Psoas muscle (tissue), 8 donors: ENCODE data around the gene OR52E8. TPM values are rescaled to one million over a fixed set of nuclear protein-coding genes. Genes with fewer than 3 reads are reported as not detected.

ENCODE experiments used
- ATAC-seq, 4 donors: fragments of 200-7000 bp; cut with Tn5 transposase; one replicate each; pipeline ENCODE4 v1.9.1; 2020; ENCODE audit warnings: moderate library complexity in 3 of 4, mild to moderate bottlenecking in 2 of 4
- DNase-seq, 2 donors: peaks; one replicate each; pipeline ENCODE4 v3.0.0-alpha.2; 2020
- H3K27ac ChIP-seq: fragments of 200-600 bp; one replicate; pipeline ENCODE4 v1.8.0; 2022
- H3K27me3 ChIP-seq, 3 donors: fragments of 200-600 bp in 1 of 3; one replicate each; pipeline versions ENCODE4 v1.6.1 to v1.8.0; 2013 to 2022; ENCODE audit warnings: low read length in 2 of 3, mild to moderate bottlenecking in 2 of 3, moderate library complexity in 1 of 3; ENCODE audit not compliant: insufficient read depth in 3 of 3
- H3K36me3 ChIP-seq, 2 donors: fragments of 200-600 bp in 1 of 2; one replicate each; pipeline versions ENCODE4 v1.6.1 to v1.8.0; 2013 to 2022; ENCODE audit warnings: low read depth in 1 of 2, mild to moderate bottlenecking in 1 of 2, moderate library complexity in 1 of 2; ENCODE audit not compliant: insufficient read depth in 1 of 2
- H3K4me1 ChIP-seq: fragments of 200-600 bp; one replicate; pipeline ENCODE4 v1.8.0; 2022
- H3K4me3 ChIP-seq: fragments of 200-600 bp; one replicate; pipeline ENCODE4 v1.8.0; 2022; ENCODE audit warnings: mild to moderate bottlenecking
- H3K9me3 ChIP-seq: fragments of 200-600 bp; one replicate; pipeline ENCODE4 v1.8.0; 2022
- CTCF ChIP-seq: fragments of 200-600 bp; IDR thresholded peaks from one replicate; pipeline ENCODE4 v1.8.0; 2022; ENCODE audit warnings: antibody characterized with exemption
- WGBS, 3 donors: extraction: QIAGEN DNeasy Blood & Tissue Kit; methylation state at CpG; one replicate each; pipeline versions ENCODE4 v1.1.6 to v1.1.7; 2013; 5-methylcytosine and 5-hydroxymethylcytosine counted together
- intact Hi-C, 2 donors: fragments of 100-400 bp; cut with DNase I; formaldehyde crosslinking; loops; one replicate each; pipeline versions ENCODE4 v1.11.0 to v1.14.2; 2022
- polyA plus RNA-seq, 3 donors: library from polyadenylated mRNA; stranded (reverse); fragments of 200-250 nt; gene quantifications; one replicate each; pipeline ENCODE4 v1.2.3, GENCODE V29; 2013
- total RNA-seq, 4 donors: library from RNA; stranded (reverse); fragmentation: NEBNext Ultra II Directional in 2 of 4; extraction: Animal tissue kit (Norgen Biotek cat#: 25700) in 2 of 4; gene quantifications; one replicate each; pipeline versions ENCODE4 v1.2.1 to v1.2.4, GENCODE V29; 2021 to 2023
- donor health status: healthy with polysubstance abuse.
- donor health status: DM: no; HTN: no; CAD: no; lungs with moderate emphysema.
- donor health status: Bipolar disorder and iron deficiency.
- donor health status: healthy.
- donor health status: DM: yes; HTN: yes; CAD: no.
- donor health status: DM: no; HTN: no; CAD: no.
- donor health status: DM: no; HTN: no; CAD: no.
- donor health status: DM: yes; HTN: yes; CAD: no.

OR52E8 gene
- total and polyA plus RNA-seq, 7 donors: not detected

GRCh38 chr11:5851002-5851401, 6.5 kb downstream of the OR52E8 start:
- intact Hi-C loops: loop anchor here in 1 of 2 donors (10.0 kb wide), 1 partner anchor 1734 kb away; no protein-coding TSS in a partner anchor
- TF ChIP-seq CTCF: no peak
- Histone ChIP-seq H3K27ac (no peak overlapping the region), H3K4me1 (no peaks in the 10 kb centered on the region), H3K36me3 (no peaks in the 10 kb centered on the region), H3K4me3 (no peak overlapping the region), H3K27me3 (no peaks in the 10 kb centered on the region), H3K9me3 (peaks cover 6% of the 10 kb centered on the region)
- ATAC-seq: no peak
- DNase-seq: no peak
- 95 to 98% (median 97%) methylated on average over 1 of the region's 1 CpG for WGBS, 3 donors

- DNase-seq: no peak
- no peaks in the 10 kb centered on the region for H3K36me3 ChIP-seq
- no peak for TF ChIP-seq CTCF
- no peak for ATAC-seq
- H3K27me3 ChIP-seq: no peaks in the 10 kb centered on the region
- no peak overlapping the region for H3K27ac ChIP-seq
- no peaks in the 10 kb centered on the region for H3K4me1 ChIP-seq
- no peak overlapping the region for H3K4me3 ChIP-seq
- H3K9me3 ChIP-seq: no peaks in the 10 kb centered on the region
- intact Hi-C loops: no loop called here
These were observed 9.8 kb downstream of the OR52E8 start for GRCh38 chr11:5847711-5848110.

GRCh38 chr11:5846701-5847100, 10.8 kb downstream of the OR52E8 start:
- intact Hi-C loops: no loop called here
- 41 to 57% (median 55%) methylated on average over 1 of the region's 1 CpG for WGBS, 3 donors
- ATAC-seq (no peak), DNase-seq (no peak)
- Histone ChIP-seq H3K4me1 (no peaks in the 10 kb centered on the region), H3K4me3 (no peak overlapping the region), H3K27me3 (no peaks in the 10 kb centered on the region), H3K27ac (no peak overlapping the region), H3K9me3 (no peaks in the 10 kb centered on the region), H3K36me3 (no peaks in the 10 kb centered on the region)
- TF ChIP-seq CTCF: no peak

- intact Hi-C loops: no loop called here
- WGBS, 3 donors: 32 to 80% (median 63%) methylated on average over 1 of the region's 1 CpG
- no peak for TF ChIP-seq CTCF
- ATAC-seq: no peak
- no peaks in the 10 kb centered on the region for H3K9me3 ChIP-seq
- no peaks in the 10 kb centered on the region for H3K4me1 ChIP-seq
- no peaks in the 10 kb centered on the region for H3K27me3 ChIP-seq
- no peaks in the 10 kb centered on the region for H3K36me3 ChIP-seq
- no peak within 1 kb of the TSS for H3K27ac ChIP-seq
- no peak within 1 kb of the TSS for H3K4me3 ChIP-seq
- no peak for DNase-seq
These were observed 15.7 kb downstream of the OR52E8 start, which contains the start of gene OR52E6 for GRCh38 chr11:5841797-5842196. TSS of gene OR52E6 (minus strand) at chr11:5841897. CDS start at chr11:5841897, 0 bp downstream.

- 80 to 86% (median 80%) methylated on average over 2 of the region's 2 CpGs for WGBS, 3 donors
- H3K9me3 ChIP-seq: peaks cover 3% of the 10 kb centered on the region
- no peaks in the 10 kb centered on the region for H3K4me1 ChIP-seq
- H3K27ac ChIP-seq: no peak overlapping the region
- TF ChIP-seq CTCF: no peak
- no peaks in the 10 kb centered on the region for H3K36me3 ChIP-seq
- intact Hi-C loops: no loop called here
- no peaks in the 10 kb centered on the region for H3K27me3 ChIP-seq
- no peak overlapping the region for H3K4me3 ChIP-seq
- ATAC-seq (no peak), DNase-seq (no peak)
These were observed 19.8 kb downstream of the OR52E8 start for GRCh38 chr11:5837695-5838094.
